ENCODE results near the gene OR7G2. TPM values are rescaled to one million over a fixed set of nuclear protein-coding genes. Genes with fewer than 3 reads are reported as not detected.
A peak's percentile ranks its signal among the peaks of the same experiment; 100 is the strongest.
"Not testable (repeated sequence)": the region's sequence is repeated elsewhere in the genome, so short reads cannot be mapped to it uniquely, and the experiment has no call there.

The OR7G2 gene
- total RNA-seq, 1 donor from 2014 or later = 4.8 TPM

GRCh38 chr19:9073806-9074205, 33.5 kb downstream of the OR7G2 start:
- no peak for DNase-seq (ENCODE audit: low spot score)

GRCh38 chr19:9071720-9072119, 35.6 kb downstream of the OR7G2 start:
- not testable (repeated sequence) for DNase-seq (ENCODE audit: low spot score)

GRCh38 chr19:9070066-9070465, 37.2 kb downstream of the OR7G2 start:
- DNase-seq (ENCODE audit: low spot score) = no peak

- DNase-seq (ENCODE audit: low spot score) = no peak
Measured at GRCh38 chr19:9065457-9066014, 41.7 kb downstream of the OR7G2 start.

GRCh38 chr19:9061879-9062278, 45.4 kb downstream of the OR7G2 start:
- no peak for DNase-seq (ENCODE audit: low spot score)

- DNase-seq (ENCODE audit: low spot score) = peak; percentile 60
Measured at GRCh38 chr19:9060564-9061340, 46.5 kb downstream of the OR7G2 start.

- peak; percentile 68 for DNase-seq (ENCODE audit: low spot score)
Measured at GRCh38 chr19:9058905-9059667, 48.2 kb downstream of the OR7G2 start.

GRCh38 chr19:9057505-9058258, 49.6 kb downstream of the OR7G2 start:
- no peak for DNase-seq (ENCODE audit: low spot score)

- not testable (repeated sequence) for DNase-seq (ENCODE audit: low spot score)
Measured at GRCh38 chr19:9056131-9056530, 51.1 kb downstream of the OR7G2 start.

- peak; percentile 86 for DNase-seq (ENCODE audit: low spot score)
Measured at GRCh38 chr19:9054765-9055164, 52.5 kb downstream of the OR7G2 start.

GRCh38 chr19:9054207-9054606, 53.1 kb downstream of the OR7G2 start:
- DNase-seq (ENCODE audit: low spot score) = no peak

GRCh38 chr19:9053674-9054073, 53.6 kb downstream of the OR7G2 start:
- not testable (repeated sequence) for DNase-seq (ENCODE audit: low spot score)

- no peak for DNase-seq (ENCODE audit: low spot score)
Measured at GRCh38 chr19:9052894-9053293, 54.4 kb downstream of the OR7G2 start.

Other genes with a start within 250 kb of the OR7G2 start
- 2.9 TPM for gene MUC16, start 97.1 kb downstream of the OR7G2 start, total RNA-seq (ENCODE audit: insufficient read depth, low replicate concordance)
- 1.2 TPM for gene OR1M1, start 20.4 kb downstream of the OR7G2 start, total RNA-seq (ENCODE audit: insufficient read depth, low replicate concordance)
- gene OR7G1, start 8.3 kb upstream of the OR7G2 start, total RNA-seq (ENCODE audit: insufficient read depth, low replicate concordance) = not detected
- gene OR7G3, start 19.5 kb upstream of the OR7G2 start, total RNA-seq (ENCODE audit: insufficient read depth, low replicate concordance) = not detected
- 24.8 TPM for gene ZNF317, start 32.9 kb upstream of the OR7G2 start, total RNA-seq (ENCODE audit: insufficient read depth, low replicate concordance)
- 0.48 TPM for gene OR7D2, start 71.5 kb upstream of the OR7G2 start, total RNA-seq (ENCODE audit: insufficient read depth, low replicate concordance)
- gene OR7D4, start 112.1 kb upstream of the OR7G2 start, total RNA-seq (ENCODE audit: insufficient read depth, low replicate concordance) = 4.3 TPM
- gene OR7E24, start 143.5 kb upstream of the OR7G2 start, total RNA-seq (ENCODE audit: insufficient read depth, low replicate concordance) = not detected
- gene ZNF699, start 202.4 kb upstream of the OR7G2 start, total RNA-seq (ENCODE audit: insufficient read depth, low replicate concordance) = 23.6 TPM
- gene ZNF559, start 216.7 kb upstream of the OR7G2 start, total RNA-seq (ENCODE audit: insufficient read depth, low replicate concordance) = 32.7 TPM